LHCN-M2 (cell line): ENCODE data around the gene LMNA. TPM values are rescaled to one million over a fixed set of nuclear protein-coding genes. Genes with fewer than 3 reads are reported as not detected.
"Not testable (repeated sequence)": the region's sequence is repeated elsewhere in the genome, so short reads cannot be mapped to it uniquely, and the experiment has no call there.

Experiments
- DNase-seq: peaks from one replicate; pipeline ENCODE4 v3.0.0-alpha.2; 2012; ENCODE audit warnings: low read depth
- total RNA-seq: library from RNA; depleted of rRNA; stranded (reverse); fragments of >200 nt; gene quantifications from 2 replicates; pipeline ENCODE4 v1.2.3, GENCODE V29; 2014

The LMNA gene
- total RNA-seq, 1 experiment from 2014 or later: 1,371 TPM

DNA sequence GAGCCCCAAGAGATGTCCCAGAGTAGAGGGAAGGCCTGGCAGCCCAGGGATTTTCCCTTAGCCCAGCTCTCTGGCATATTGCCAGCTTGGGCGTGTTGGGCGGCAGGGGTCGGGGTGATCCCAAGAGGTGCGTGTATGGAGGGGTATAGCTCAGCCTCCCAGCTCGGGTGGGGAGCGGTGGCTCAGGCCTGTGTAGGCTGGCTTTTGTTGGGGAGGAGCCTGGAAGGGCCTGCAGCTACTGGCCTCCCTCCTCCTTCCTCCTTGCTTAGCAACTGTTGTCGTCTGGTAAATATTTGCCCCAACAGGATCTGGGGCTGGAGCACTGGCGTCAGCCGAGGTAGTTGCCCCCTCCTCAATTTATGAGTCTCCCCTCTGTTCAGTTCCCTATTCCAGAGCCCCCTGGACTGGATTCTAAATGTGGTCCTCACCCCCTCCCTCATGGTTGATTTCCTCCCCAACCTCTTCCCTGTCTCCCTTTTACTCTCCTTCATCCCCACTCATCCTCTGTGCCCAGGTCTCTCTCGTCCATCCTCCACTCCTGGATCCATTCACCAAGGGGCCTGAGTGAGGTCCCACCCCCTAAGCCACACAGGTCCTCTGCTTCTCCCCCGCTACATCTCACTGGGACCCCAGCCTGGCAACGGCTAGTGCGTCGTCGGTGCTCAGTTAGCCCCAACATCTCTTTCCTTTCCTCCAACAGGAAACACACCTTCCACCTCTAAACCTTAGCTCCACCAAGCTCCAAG, 10.3 kb upstream of the LMNA start:
- DNase-seq: peak; percentile 80

GRCh38 chr1:156104861-156105832, 9.4 kb upstream of the LMNA start:
- DNase-seq: no peak

DNA sequence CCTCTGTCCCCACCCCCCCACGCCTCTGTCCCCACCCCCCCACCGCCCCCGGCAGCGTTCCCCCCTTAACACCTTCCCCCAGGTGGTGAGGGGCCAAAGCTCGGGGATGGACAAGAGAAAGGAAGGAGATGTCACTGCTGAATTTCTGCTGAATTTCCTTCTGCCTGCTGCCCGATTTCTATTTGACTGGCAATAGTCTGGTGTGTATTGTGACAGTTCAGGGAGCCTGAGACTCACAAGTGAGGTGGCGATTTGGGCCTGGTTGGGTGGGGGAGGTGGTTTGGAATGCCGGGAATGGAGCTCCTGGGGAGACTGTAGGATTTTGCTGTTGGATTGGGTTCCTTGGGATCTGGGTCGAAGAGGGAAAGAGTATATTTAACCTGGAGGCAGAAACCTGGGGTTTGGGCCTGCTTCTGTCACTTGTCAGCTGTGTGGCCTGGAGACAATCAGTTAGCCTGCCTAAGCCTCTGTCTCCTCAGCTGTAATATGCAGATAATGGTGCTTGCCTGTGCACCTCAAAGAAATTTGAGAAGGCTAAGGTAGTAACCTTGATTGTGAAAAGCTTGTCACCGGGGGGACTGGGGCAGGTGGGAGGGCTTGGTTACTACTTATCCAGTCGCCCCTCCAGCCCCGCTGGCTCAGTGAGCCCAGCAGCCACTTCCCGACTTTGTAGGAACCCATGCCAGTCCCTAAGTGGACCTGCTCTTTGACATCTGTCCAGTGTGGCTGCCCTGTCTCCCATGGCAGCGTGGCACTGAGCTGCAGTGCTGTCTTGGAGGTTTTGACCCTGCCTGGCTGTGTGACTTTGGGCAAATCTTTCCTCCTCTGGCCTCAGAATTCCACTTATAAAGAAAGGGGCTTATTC, 7.7 kb upstream of the LMNA start:
- DNase-seq: no peak

DNA sequence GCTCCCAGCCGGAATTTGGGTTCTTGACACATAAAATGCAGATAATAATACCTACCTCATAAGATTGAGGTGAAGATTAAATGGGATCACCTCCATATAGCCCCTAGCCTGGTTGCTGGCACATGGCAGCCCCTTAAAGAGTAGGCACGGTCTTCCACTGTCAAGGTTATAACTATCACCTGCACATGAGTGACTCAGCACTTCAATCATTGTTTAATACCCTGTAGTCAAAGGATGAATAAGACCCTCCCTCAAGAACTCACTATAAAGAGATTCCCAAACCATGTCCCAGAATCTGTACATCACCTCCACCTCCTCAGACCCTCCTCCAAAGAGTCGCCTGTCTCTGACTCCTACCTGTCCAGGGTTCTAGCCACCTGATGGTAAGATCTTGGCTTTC, 6.5 kb upstream of the LMNA start:
- DNase-seq: no peak

- DNase-seq: no peak
These were observed 5.8 kb upstream of the LMNA start for GRCh38 chr1:156108664-156109241.

DNA sequence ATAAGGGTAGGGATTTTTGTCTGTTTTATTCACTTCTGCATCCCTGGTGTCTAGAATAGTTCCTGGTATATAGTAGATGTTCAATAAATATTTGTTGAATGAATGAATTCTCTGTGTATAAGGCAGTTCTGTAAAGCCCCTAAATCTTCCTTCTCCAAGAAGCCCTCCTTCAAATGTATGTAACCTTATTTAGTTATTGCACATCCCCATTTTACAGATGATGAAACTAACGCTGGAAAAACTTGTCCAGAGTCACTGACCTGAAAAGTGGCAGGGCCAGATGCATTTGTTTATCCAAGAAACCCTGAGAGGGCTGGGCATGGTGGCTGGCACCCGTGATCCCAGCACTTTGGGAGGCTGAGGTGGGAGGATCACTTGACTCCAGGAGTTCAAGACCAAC, 4.3 kb upstream of the LMNA start:
- DNase-seq: no peak

- no peak for DNase-seq
These were observed 3.1 kb upstream of the LMNA start for GRCh38 chr1:156111355-156111962.

DNA sequence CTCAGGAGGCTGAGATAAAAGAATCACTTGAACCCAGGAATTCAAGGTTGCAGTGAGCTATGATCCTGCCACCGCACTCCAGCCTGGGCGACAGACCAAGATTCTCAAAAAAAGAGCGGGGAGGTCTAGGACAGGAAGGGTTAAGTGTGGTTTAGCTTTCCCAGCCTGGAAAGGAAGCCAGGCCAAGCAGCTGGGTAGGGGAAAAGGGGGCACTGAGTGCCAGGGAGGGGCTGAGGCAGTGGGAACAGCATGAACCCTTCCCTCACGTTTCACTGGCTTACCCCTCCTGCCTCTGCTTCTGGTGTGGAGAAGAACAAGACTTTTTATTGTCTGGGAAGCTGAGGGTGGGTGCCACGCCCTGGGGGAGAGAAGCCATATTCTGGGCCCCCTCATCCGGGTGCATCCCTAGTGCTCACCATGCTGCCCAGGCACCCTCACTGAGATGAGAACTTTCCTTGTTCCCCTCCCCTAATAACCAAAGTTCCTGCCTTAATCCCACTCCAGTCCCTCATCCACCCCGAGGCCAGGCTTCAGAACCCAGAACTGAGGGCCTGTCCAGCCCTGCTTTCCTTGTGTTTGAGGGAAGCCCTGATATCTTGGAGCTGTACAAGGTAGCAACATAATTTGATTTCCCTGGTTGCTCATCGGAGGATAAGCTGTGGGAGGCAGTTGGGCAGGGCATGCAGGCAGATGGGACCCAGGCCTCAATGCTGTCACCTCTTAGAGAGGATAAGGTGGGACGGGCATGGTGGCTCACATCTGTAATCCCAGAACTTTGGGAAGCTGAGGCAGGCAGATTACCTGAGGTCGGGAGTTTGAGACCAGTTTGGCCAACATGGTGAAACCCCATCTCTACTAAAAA, 2.0 kb upstream of the LMNA start:
- no peak for DNase-seq

- DNase-seq: no peak
These were observed 1.1 kb upstream of the LMNA start for GRCh38 chr1:156113282-156113950.

DNA sequence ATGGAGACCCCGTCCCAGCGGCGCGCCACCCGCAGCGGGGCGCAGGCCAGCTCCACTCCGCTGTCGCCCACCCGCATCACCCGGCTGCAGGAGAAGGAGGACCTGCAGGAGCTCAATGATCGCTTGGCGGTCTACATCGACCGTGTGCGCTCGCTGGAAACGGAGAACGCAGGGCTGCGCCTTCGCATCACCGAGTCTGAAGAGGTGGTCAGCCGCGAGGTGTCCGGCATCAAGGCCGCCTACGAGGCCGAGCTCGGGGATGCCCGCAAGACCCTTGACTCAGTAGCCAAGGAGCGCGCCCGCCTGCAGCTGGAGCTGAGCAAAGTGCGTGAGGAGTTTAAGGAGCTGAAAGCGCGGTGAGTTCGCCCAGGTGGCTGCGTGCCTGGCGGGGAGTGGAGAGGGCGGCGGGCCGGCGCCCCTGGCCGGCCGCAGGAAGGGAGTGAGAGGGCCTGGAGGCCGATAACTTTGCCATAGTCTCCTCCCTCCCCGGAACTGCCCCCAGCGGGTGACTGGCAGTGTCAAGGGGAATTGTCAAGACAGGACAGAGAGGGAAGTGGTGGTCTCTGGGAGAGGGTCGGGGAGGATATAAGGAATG, 505 bp downstream of the LMNA start:
- no peak for DNase-seq

DNA sequence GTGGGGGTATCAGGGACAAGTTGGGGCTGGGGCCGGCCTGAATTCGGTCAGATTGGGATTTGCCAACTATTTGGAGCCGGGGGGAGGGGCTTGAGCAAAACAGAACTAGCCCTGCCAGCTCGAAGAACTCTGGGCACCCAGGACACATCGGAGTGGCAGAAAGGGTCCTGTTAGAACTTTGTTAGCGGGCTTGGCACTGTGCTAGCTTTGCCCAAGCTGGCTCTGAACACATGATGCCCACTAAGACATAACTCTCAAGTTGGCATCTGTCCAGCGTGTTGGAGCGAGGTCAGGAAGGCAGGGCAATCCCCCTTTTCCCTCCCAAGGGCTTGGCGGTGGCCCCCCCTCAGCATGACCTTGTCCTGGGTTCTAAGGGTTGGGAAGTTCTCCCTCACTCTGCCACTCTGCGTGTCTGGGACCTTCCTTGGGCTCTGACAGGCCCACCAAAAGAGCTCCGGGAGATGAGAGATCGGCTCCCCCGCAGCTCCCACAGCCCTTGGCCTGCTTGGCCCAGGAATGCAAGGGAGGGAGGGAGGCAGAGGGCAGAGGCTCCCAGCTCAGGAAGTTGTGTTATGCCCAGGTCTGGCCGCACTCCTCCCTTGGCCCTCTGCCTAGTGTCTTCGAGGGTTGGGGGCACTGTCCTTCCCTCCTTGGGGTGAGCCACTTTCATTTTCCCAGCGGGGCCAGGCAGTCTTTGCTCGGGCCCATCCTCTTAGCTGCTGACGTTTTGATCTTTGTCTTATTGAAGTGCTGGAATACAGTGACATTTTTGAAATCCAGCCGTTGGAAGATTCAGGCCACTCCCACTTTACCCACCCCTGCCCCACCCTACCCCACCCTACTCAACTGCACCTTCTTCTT, 1.2 kb downstream of the LMNA start:
- DNase-seq: peak; percentile 78

DNA sequence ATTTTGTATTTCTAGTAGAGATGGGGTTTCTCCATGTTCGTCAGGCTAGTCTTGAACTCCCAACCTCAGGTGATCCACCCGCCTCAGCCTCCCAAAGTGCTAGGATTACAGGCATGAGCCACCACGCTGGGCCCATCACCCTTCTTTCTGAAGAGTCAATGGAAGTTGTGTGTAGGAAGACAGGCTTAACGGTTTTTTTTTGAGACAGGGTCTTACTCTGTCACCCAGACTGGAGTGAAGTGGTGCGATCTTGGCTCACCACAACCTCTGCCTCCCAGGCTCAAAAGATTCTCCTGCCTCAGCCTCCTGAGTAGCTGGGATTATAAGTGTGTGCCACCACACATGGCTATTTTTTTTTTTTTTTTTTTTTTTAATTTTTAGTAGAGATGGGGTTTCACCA, 2.2 kb downstream of the LMNA start:
- not testable (repeated sequence) for DNase-seq

- DNase-seq: no peak
These were observed 3.1 kb downstream of the LMNA start for GRCh38 chr1:156117414-156118176.

- peak; percentile 83 for DNase-seq
These were observed 3.8 kb downstream of the LMNA start for GRCh38 chr1:156118177-156118868.

DNA sequence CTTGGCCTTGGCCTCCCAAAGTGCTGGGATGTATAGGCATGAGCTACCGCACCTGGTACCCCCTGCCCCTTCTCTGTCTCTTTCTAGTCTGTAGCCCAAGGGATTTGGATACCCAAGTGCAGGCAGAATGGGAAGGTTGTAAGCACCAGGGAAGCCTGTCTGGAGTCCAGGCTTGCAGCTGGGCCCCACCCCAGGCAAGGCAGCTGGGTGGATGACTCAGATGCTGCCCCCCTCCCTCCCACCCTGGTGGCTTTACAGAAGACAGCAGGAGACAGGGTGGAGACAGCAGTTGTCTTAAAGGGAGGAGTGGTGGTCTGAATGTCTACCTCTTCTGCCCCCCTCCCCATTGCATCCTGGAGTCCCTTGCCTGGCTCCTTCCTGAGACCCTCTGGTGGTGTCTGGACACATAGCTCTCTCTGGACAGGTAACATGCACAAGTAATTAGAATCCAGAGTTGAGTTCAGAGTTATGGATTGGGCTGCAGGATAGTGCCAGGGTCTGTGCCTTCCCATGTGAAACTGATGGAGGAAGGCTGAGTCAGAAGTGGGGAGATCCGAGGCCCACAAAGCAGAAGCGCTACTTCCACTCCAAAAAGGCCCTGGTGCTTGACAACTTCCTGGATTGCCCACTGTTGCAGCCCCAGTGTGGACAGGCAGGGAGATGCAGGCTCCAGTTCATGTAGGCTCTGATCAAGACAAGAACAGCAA, 5.1 kb downstream of the LMNA start:
- DNase-seq: peak; percentile 87

DNA sequence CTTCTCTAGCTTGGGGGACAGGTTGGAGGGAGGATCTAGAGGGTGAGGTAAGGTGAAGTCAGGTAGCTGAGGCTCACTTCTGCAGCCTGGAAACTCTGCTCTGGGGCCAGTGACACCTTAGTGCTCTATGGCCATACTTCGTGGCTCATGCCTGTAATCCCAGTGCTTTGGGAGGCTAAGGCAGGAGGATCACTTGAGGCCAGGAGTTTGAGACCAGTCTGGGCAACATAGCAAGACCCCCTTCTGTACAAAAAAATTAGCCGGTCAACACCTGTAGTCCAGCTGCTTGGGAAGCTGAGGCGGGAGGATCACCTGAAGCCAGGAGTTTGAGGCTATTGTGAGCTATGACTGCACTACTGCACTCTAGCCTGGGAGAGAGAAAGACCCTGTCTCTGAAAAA, 5.8 kb downstream of the LMNA start:
- no peak for DNase-seq
